GM23248 (cell line): ENCODE measurements around the gene MIX23.

Experiments
- EZH2 ChIP-seq: fragments of 200-600 bp; sonication (generic); IDR thresholded peaks from 2 replicates; pipeline ENCODE4 v1.6.1; 2018; ENCODE audit warnings: antibody characterized with exemption, mild to moderate bottlenecking; ENCODE audit not compliant: insufficient read depth, poor library complexity, severe bottlenecking
- EZH2phosphoT487 ChIP-seq: fragments of 200-600 bp; sonication (generic); IDR thresholded peaks from 2 replicates; pipeline ENCODE4 v1.6.1; 2018; ENCODE audit warnings: antibody characterized with exemption, moderate library complexity, mild to moderate bottlenecking, low read depth; ENCODE audit not compliant: insufficient read depth

DNA sequence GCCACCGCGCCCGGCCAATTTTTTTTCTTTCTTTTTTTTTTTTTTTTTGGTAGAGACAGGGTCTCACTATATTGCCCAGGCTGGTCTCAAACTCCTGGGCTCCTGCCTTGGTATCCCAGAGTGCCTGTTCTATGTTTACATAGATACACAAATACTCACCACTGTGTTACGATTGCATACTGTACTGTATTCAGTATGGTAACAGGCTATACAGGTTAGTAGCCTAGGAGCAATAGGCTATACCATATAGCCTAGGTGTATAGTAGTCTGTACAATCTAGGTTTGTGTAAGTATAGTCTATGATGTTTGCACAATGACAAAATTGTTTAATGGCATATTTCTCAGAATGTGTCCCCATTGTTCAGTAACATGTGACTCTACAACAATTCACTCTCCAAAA is 31.4 kb downstream of the MIX23 start:
- TF ChIP-seq EZH2 (no peak), EZH2phosphoT487 (no peak)
